Smooth muscle cell (in vitro differentiated cells): ENCODE data around the gene ANO2. TPM values are rescaled to one million over a fixed set of nuclear protein-coding genes. Genes with fewer than 3 reads are reported as not detected.

Experiments used
- DNase-seq: peaks from one replicate; lab custom pipeline; 2025; ENCODE audit not compliant: unreplicated experiment; lab: John Stamatoyannopoulos, UW
- H2AFZ ChIP-seq: fragments of 200-600 bp; sonication (generic); 2 replicates; pipeline ENCODE4 v1.6.0; 2016; ENCODE audit warnings: antibody characterized with exemption, low read depth, mild to moderate bottlenecking
- H3F3A ChIP-seq: fragments of 200-600 bp; sonication (generic); 2 replicates; pipeline ENCODE4 v1.6.0; 2017; ENCODE audit warnings: antibody characterized with exemption, low read depth
- H3K27ac ChIP-seq: fragments of 200-600 bp; sonication (generic); 2 replicates; pipeline ENCODE4 v1.5.1; 2016; ENCODE audit warnings: low read depth, mild to moderate bottlenecking
- H3K27me3 ChIP-seq: fragments of 200-600 bp; sonication (generic); 2 replicates; pipeline ENCODE4 v1.6.1; 2016; ENCODE audit warnings: low read depth, mild to moderate bottlenecking
- H3K36me3 ChIP-seq: fragments of 200-600 bp; sonication (generic); 2 replicates; pipeline ENCODE4 v1.5.1; 2016; ENCODE audit warnings: low read depth
- H3K4me1 ChIP-seq: fragments of 200-600 bp; sonication (generic); 2 replicates; pipeline ENCODE4 v1.5.1; 2016; ENCODE audit warnings: low read depth
- H3K4me2 ChIP-seq: fragments of 200-600 bp; sonication (generic); 2 replicates; pipeline ENCODE4 v1.6.0; 2016; ENCODE audit warnings: mild to moderate bottlenecking
- H3K4me3 ChIP-seq: fragments of 200-600 bp; sonication (generic); 2 replicates; pipeline ENCODE4 v1.5.1; 2016; ENCODE audit warnings: mild to moderate bottlenecking
- H3K79me2 ChIP-seq: fragments of 200-600 bp; sonication (generic); 2 replicates; pipeline ENCODE4 v1.6.0; 2016; ENCODE audit warnings: low read depth, mild to moderate bottlenecking
- H3K9ac ChIP-seq: fragments of 200-600 bp; sonication (generic); 2 replicates; pipeline ENCODE4 v1.6.0; 2016; ENCODE audit warnings: low read depth
- H3K9me3 ChIP-seq: fragments of 200-600 bp; sonication (generic); replicated peaks from 2 replicates; pipeline ENCODE4 v1.5.1; 2016; ENCODE audit warnings: low read depth
- H4K20me1 ChIP-seq: fragments of 200-600 bp; sonication (generic); 2 replicates; pipeline ENCODE4 v1.6.0; 2016; ENCODE audit warnings: low read depth
- CTCF ChIP-seq: fragments of 200-600 bp; sonication (generic); IDR thresholded peaks from 2 replicates; pipeline ENCODE4 v1.5.1; 2017; ENCODE audit warnings: borderline replicate concordance, mild to moderate bottlenecking, antibody characterized with exemption; ENCODE audit not compliant: insufficient read depth, poor library complexity, severe bottlenecking
- WGBS: methylation state at CpG from one replicate; pipeline ENCODE4 v1.1.7; 2016; ENCODE audit warnings: low lambda C conversion rate; 5-methylcytosine and 5-hydroxymethylcytosine counted together
- polyA plus RNA-seq: library from polyadenylated mRNA; unstranded; fragments of >200 nt; fragmentation: Nextera tagmentation; extraction: Ambion mirVana; gene quantifications from 2 replicates; pipeline ENCODE4 v1.2.1, GENCODE V29; 2016
- total RNA-seq: library from RNA; depleted of rRNA; stranded (reverse); fragments of >200 nt; gene quantifications from 2 replicates; pipeline ENCODE4 v1.2.3, GENCODE V29; 2014

Gene ANO2
- total and polyA plus RNA-seq, 2 experiments from 2014 or later, result 0.18 TPM; not detected in 1

- no peaks in the 10 kb centered on the region for H3F3A ChIP-seq
- no peak overlapping the region for H2AFZ ChIP-seq
- no peaks in the 10 kb centered on the region for H3K9me3 ChIP-seq
- H3K27me3 ChIP-seq, result no peaks in the 10 kb centered on the region
- H3K4me3 ChIP-seq, result no peak overlapping the region
- H4K20me1 ChIP-seq, result no peaks in the 10 kb centered on the region
- 92% methylated on average over 13 of the region's 13 CpGs for WGBS
- peaks cover 5% of the 10 kb centered on the region for H3K4me1 ChIP-seq
- no peak for TF ChIP-seq CTCF
- no peaks in the 10 kb centered on the region for H3K79me2 ChIP-seq
- no peak overlapping the region for H3K9ac ChIP-seq
- no peak overlapping the region for H3K27ac ChIP-seq
- no peak overlapping the region for H3K4me2 ChIP-seq
- no peaks in the 10 kb centered on the region for H3K36me3 ChIP-seq
- DNase-seq, result no peak
Observed at GRCh38 chr12:5624486-5625272, 320.4 kb downstream of the ANO2 start.

- peaks cover 5% of the 10 kb centered on the region for H3K4me1 ChIP-seq
- H3K27ac ChIP-seq, result no peak overlapping the region
- H3K79me2 ChIP-seq, result no peaks in the 10 kb centered on the region
- TF ChIP-seq CTCF, result no peak
- no peaks in the 10 kb centered on the region for H3K36me3 ChIP-seq
- H3K4me3 ChIP-seq, result no peak overlapping the region
- H3K9ac ChIP-seq, result no peak overlapping the region
- H4K20me1 ChIP-seq, result no peaks in the 10 kb centered on the region
- no peaks in the 10 kb centered on the region for H3K27me3 ChIP-seq
- no peak for DNase-seq
- H3F3A ChIP-seq, result no peaks in the 10 kb centered on the region
- H2AFZ ChIP-seq, result no peak overlapping the region
- 84% methylated on average over 7 of the region's 7 CpGs for WGBS
- H3K4me2 ChIP-seq, result no peak overlapping the region
- H3K9me3 ChIP-seq, result no peaks in the 10 kb centered on the region
Observed at GRCh38 chr12:5623411-5623810, 321.6 kb downstream of the ANO2 start.

GRCh38 chr12:5622280-5622679 lies 322.8 kb downstream of the ANO2 start:
- Histone ChIP-seq H3K9me3 (no peaks in the 10 kb centered on the region), H3K4me3 (no peak overlapping the region), H3K79me2 (no peaks in the 10 kb centered on the region), H3F3A (no peaks in the 10 kb centered on the region), H3K9ac (no peak overlapping the region), H3K27ac (no peak overlapping the region), H2AFZ (no peak overlapping the region), H3K27me3 (no peaks in the 10 kb centered on the region), H3K36me3 (no peaks in the 10 kb centered on the region), H3K4me1 (peaks cover 5% of the 10 kb centered on the region), H3K4me2 (no peak overlapping the region), H4K20me1 (no peaks in the 10 kb centered on the region)
- DNase-seq, result no peak
- WGBS, result 56% methylated on average over 3 of the region's 3 CpGs
- no peak for TF ChIP-seq CTCF

GRCh38 chr12:5621329-5621728 lies 323.7 kb downstream of the ANO2 start:
- H3K27me3 ChIP-seq, result no peaks in the 10 kb centered on the region
- H2AFZ ChIP-seq, result no peak overlapping the region
- no peak overlapping the region for H3K4me3 ChIP-seq
- 92% methylated on average over 9 of the region's 9 CpGs for WGBS
- H3F3A ChIP-seq, result no peaks in the 10 kb centered on the region
- H3K9ac ChIP-seq, result no peak overlapping the region
- H3K27ac ChIP-seq, result no peak overlapping the region
- DNase-seq, result no peak
- no peaks in the 10 kb centered on the region for H3K36me3 ChIP-seq
- peaks cover 5% of the 10 kb centered on the region for H3K4me1 ChIP-seq
- no peaks in the 10 kb centered on the region for H3K9me3 ChIP-seq
- H3K79me2 ChIP-seq, result no peaks in the 10 kb centered on the region
- no peaks in the 10 kb centered on the region for H4K20me1 ChIP-seq
- no peak for TF ChIP-seq CTCF
- no peak overlapping the region for H3K4me2 ChIP-seq
